ENCODE results near the gene PKD1L1. TPM values are rescaled to one million over a fixed set of nuclear protein-coding genes. Genes with fewer than 3 reads are reported as not detected.

PKD1L1 gene
- total and polyA plus RNA-seq, 7 donors: 0.16 to 1.2 (median 0.63) TPM; not detected in 1

DNA sequence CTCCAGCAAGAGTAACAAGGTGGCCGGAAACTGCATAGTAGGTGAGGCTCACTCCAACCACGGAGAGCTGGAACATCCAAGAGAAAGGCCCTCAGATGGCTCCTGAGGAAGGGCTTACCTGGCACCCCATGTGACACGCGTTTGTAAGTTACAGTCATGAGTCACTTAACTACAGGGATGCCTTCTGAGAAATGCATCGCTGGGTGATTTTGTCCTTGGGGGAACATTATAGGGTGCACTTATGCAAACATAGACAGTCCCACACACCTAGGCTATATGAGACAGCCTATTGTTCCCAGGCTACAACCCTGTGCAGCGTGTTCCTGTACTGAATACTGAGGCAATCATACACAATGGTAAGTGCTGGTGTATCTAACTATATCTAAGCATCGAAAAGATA, 139.9 kb downstream of the PKD1L1 start:
- Histone ChIP-seq H3K9me3 (no peaks in the 10 kb centered on the region), H3K27ac (no peak overlapping the region), H3K36me3 (no peaks in the 10 kb centered on the region), H3K4me3 (no peak overlapping the region), H3K27me3 (no peaks in the 10 kb centered on the region), H3K4me1 (peaks cover 0 to 25% (median 14%) of the 10 kb centered on the region in 4 donors)
- intact Hi-C loops (cut with DNase I): no loop called here
- 94 to 95% methylated on average over 7 of the region's 7 CpGs for WGBS, 2 donors
- TF ChIP-seq, protein P1, sequence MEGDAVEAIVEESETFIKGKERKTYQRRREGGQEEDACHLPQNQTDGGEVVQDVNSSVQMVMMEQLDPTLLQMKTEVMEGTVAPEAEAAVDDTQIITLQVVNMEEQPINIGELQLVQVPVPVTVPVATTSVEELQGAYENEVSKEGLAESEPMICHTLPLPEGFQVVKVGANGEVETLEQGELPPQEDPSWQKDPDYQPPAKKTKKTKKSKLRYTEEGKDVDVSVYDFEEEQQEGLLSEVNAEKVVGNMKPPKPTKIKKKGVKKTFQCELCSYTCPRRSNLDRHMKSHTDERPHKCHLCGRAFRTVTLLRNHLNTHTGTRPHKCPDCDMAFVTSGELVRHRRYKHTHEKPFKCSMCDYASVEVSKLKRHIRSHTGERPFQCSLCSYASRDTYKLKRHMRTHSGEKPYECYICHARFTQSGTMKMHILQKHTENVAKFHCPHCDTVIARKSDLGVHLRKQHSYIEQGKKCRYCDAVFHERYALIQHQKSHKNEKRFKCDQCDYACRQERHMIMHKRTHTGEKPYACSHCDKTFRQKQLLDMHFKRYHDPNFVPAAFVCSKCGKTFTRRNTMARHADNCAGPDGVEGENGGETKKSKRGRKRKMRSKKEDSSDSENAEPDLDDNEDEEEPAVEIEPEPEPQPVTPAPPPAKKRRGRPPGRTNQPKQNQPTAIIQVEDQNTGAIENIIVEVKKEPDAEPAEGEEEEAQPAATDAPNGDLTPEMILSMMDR (IDR thresholded peaks at IDR 0.05): no peak
- no peak for TF ChIP-seq EP300 (IDR thresholded peaks at IDR 0.05)
- TF ChIP-seq POLR2A (IDR thresholded peaks at IDR 0.05): no peak
- TF ChIP-seq POLR2AphosphoS5 (IDR thresholded peaks at IDR 0.05): no peak
- DNase-seq: no peak

DNA sequence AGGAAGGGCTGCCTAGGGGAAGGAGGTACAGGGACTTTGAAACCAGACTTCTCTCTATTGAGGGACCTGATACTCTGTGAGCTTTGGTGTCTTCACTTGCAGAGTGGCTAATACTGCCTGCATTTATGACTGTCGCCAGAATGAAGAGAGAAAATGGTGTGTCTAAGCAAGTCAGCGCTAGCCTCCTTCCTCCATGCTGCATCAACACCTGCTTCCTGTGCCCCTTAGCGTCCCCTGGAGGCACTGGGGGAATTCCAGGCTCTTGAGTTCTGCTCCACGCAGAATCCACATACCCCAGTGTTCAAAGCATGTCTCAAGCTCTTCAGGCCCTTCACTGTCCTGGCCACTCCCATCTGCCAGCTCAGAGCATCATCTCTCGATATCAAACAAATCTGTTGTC, 140.5 kb downstream of the PKD1L1 start:
- Histone ChIP-seq H3K4me3 (peak overlapping the region in 1 of 4 donors; percentile 6), H3K27me3 (no peaks in the 10 kb centered on the region), H3K4me1 (peaks cover 0 to 25% (median 14%) of the 10 kb centered on the region in 4 donors), H3K9me3 (no peaks in the 10 kb centered on the region), H3K36me3 (no peaks in the 10 kb centered on the region), H3K27ac (peak overlapping the region in 1 of 4 donors; percentile 30)
- TF ChIP-seq POLR2AphosphoS5 (IDR thresholded peaks at IDR 0.05) (no peak), POLR2A (IDR thresholded peaks at IDR 0.05) (no peak), EP300 (IDR thresholded peaks at IDR 0.05) (no peak)
- TF ChIP-seq, protein P1 (IDR thresholded peaks at IDR 0.05): no peak
- no peak for DNase-seq
- 73 to 90% methylated on average over 5 of the region's 5 CpGs for WGBS, 2 donors
- intact Hi-C loops (cut with DNase I): no loop called here

DNA sequence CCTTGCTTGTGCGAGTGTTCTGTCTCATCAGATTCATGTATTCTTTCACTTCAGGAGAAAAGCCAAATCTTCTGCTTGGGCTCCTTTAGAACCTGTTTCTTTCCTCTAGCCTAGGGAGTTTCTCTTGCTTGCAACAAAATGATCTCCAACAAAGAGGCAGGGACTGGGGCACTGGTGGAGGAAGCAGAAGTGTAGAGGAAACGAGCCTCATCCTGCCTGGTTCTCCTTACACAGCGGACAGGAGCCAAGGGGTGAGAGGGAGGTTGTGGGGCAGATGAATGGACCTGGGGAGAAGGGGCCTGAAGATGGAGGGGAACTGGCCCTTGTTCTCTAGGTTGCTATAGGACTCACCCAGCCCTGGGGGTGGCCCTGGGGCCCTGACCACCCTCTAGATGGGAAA, 141.1 kb downstream of the PKD1L1 start:
- TF ChIP-seq EP300 (IDR thresholded peaks at IDR 0.05) (no peak), POLR2AphosphoS5 (IDR thresholded peaks at IDR 0.05) (no peak), POLR2A (IDR thresholded peaks at IDR 0.05) (no peak)
- TF ChIP-seq, protein P1 (IDR thresholded peaks at IDR 0.05): no peak
- Histone ChIP-seq H3K4me3 (peak overlapping the region in 1 of 4 donors; percentile 6), H3K4me1 (peaks cover 0 to 25% (median 14%) of the 10 kb centered on the region in 4 donors), H3K27me3 (no peaks in the 10 kb centered on the region), H3K36me3 (no peaks in the 10 kb centered on the region), H3K27ac (peak overlapping the region; percentile 23 to 43 (median 30)), H3K9me3 (no peaks in the 10 kb centered on the region)
- intact Hi-C loops (cut with DNase I): no loop called here
- 51 to 82% methylated on average over 3 of the region's 3 CpGs for WGBS, 2 donors
- no peak for DNase-seq

DNA sequence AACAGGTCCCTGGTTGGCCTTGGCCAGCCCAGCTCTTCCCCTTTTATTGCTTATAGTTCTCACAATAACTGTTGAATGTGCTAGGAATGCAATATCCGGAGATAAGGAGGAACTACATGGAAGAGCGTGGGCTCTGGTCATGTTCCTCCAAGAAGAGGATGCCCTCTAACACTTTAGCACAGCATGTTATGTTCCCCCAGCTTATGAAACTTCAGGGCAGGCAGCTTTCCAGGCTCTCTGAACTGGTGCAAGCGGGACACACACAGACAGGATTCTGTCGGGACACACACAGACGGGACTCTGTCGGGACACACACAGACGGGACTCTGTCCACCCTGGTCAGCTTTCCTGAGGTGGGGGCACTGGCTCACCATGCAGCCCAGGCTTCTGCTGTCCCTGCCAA, 141.6 kb downstream of the PKD1L1 start:
- no peaks in the 10 kb centered on the region for H3K36me3 ChIP-seq
- TF ChIP-seq POLR2A (IDR thresholded peaks at IDR 0.05) (no peak), POLR2AphosphoS5 (IDR thresholded peaks at IDR 0.05) (peak in 1 of 4 donors; percentile 34), EP300 (IDR thresholded peaks at IDR 0.05) (peak in 1 of 4 donors; percentile 58)
- TF ChIP-seq, protein P1 (IDR thresholded peaks at IDR 0.05): no peak
- intact Hi-C loops (cut with DNase I): no loop called here
- no peak overlapping the region for H3K4me3 ChIP-seq
- WGBS, 2 donors: 53 to 65% methylated on average over 7 of the region's 7 CpGs
- peaks cover 0 to 25% (median 14%) of the 10 kb centered on the region in 4 donors for H3K4me1 ChIP-seq
- no peaks in the 10 kb centered on the region for H3K9me3 ChIP-seq
- peak overlapping the region; percentile 23 to 43 (median 30) for H3K27ac ChIP-seq
- H3K27me3 ChIP-seq: no peaks in the 10 kb centered on the region
- peak; percentile 74 for DNase-seq

All from sigmoid colon (tissue), 7 donors.